ENCODE results near the gene EP400. TPM values are rescaled to one million over a fixed set of nuclear protein-coding genes. Genes with fewer than 3 reads are reported as not detected.

The EP400 gene
- total RNA-seq, 1 donor from 2014 or later: 35.9 TPM

DNA sequence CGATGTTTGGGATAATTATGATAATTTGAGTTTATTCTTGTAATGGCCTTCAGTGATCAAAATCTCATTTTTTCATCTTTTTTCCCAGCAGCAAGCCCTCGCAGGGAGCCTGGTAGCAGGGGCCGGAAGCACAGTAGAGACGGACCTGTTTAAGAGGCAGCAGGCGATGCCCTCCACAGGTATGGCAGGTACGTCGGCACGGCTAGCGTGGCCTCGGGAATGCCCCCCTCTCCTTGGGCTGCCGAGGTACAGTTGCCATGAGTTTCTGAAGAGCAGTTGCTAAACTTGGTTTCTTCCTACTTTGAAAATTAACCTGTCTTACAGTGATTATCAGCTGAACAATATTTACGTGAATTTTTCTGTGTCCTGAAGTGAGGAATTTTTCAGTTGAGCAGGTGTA is 29.9 kb downstream of the EP400 start:
- no peak for TF ChIP-seq CTCF (IDR thresholded peaks at IDR 0.05)
- peaks cover 3% of the 10 kb centered on the region for H3K4me1 Mint-ChIP-seq (ENCODE audit: low read depth)
- no peak overlapping the region for H3K4me3 Mint-ChIP-seq (ENCODE audit: unreplicated experiment)
- H3K36me3 Mint-ChIP-seq (ENCODE audit: low read depth): peaks cover 18% of the 10 kb centered on the region
- no peaks in the 10 kb centered on the region for H3K9me3 Mint-ChIP-seq (ENCODE audit: low read depth)
- H3K27ac Mint-ChIP-seq (ENCODE audit: unreplicated experiment): no peak overlapping the region
- H3K27me3 Mint-ChIP-seq (ENCODE audit: low read depth): no peaks in the 10 kb centered on the region
- DNase-seq (ENCODE audit: low spot score): no peak

- Mint-ChIP-seq H3K27me3 (ENCODE audit: low read depth) (no peaks in the 10 kb centered on the region), H3K27ac (ENCODE audit: unreplicated experiment) (no peak overlapping the region), H3K9me3 (ENCODE audit: low read depth) (no peaks in the 10 kb centered on the region), H3K4me1 (ENCODE audit: low read depth) (peaks cover 3% of the 10 kb centered on the region), H3K4me3 (ENCODE audit: unreplicated experiment) (no peak overlapping the region), H3K36me3 (ENCODE audit: low read depth) (peaks cover 18% of the 10 kb centered on the region)
- no peak for DNase-seq (ENCODE audit: low spot score)
- peak; percentile 60 for TF ChIP-seq CTCF (IDR thresholded peaks at IDR 0.05)
Observed at GRCh38 chr12:131980263-131980662, 30.5 kb downstream of the EP400 start.

DNA sequence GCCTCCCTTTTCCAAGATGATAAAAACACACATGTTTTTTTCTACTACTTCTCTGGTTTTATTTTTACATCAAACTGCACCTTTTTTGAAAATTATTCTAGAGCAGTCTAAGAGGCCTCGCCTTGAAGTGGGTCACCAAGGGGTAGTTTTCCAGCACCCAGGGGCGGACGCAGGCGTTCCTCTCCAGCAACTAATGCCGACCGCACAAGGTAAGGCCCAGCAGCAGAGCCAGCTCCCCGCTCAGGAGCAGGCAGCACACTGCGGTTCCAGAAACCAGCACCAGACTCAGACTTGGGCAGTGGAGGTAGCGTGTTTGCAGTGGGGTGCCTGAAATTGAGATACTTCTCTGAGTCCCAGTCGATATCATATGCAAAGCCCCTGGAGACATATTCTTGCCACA is 31.6 kb downstream of the EP400 start:
- DNase-seq (ENCODE audit: low spot score): no peak
- H3K4me1 Mint-ChIP-seq (ENCODE audit: low read depth): peaks cover 3% of the 10 kb centered on the region

GRCh38 chr12:131982041-131982440 is 32.3 kb downstream of the EP400 start:
- Mint-ChIP-seq H3K4me3 (ENCODE audit: unreplicated experiment) (no peak overlapping the region), H3K27ac (ENCODE audit: unreplicated experiment) (no peak overlapping the region)

More for the DNA sequence above, 31.6 kb downstream of the EP400 start:
- Mint-ChIP-seq H3K9me3 (ENCODE audit: low read depth) (no peaks in the 10 kb centered on the region), H3K4me3 (ENCODE audit: unreplicated experiment) (no peak overlapping the region), H3K27me3 (ENCODE audit: low read depth) (no peaks in the 10 kb centered on the region), H3K27ac (ENCODE audit: unreplicated experiment) (no peak overlapping the region), H3K36me3 (ENCODE audit: low read depth) (peaks cover 15% of the 10 kb centered on the region)
- no peak for TF ChIP-seq CTCF (IDR thresholded peaks at IDR 0.05)

DNA sequence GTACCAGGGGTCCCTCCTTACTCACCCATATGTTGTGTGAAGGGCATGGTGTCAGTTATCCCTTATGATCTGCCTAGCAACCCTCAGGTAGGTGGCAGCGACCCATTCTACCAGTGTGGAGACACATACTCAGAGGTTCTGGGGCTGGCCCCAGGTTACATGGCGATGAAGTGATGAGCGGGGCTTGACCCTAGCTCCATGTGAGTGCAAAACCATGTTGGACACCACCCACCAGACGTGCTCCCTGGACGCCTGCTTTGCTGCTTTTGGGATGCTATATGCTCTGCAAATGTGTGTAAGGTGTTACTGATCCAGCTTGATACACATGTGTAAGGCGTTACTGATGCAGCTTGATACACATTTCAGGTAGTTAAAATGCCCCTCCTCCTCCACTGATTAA is 33.3 kb downstream of the EP400 start:
- no peak for TF ChIP-seq CTCF (IDR thresholded peaks at IDR 0.05)
- no peak for DNase-seq (ENCODE audit: low spot score)
- peaks cover 28% of the 10 kb centered on the region for H3K36me3 Mint-ChIP-seq (ENCODE audit: low read depth)

More at GRCh38 chr12:131982041-131982440, 32.3 kb downstream of the EP400 start:
- no peak for TF ChIP-seq CTCF (IDR thresholded peaks at IDR 0.05)
- no peak for DNase-seq (ENCODE audit: low spot score)
- H3K9me3 Mint-ChIP-seq (ENCODE audit: low read depth): no peaks in the 10 kb centered on the region
- H3K36me3 Mint-ChIP-seq (ENCODE audit: low read depth): peaks cover 22% of the 10 kb centered on the region
- peaks cover 9% of the 10 kb centered on the region for H3K4me1 Mint-ChIP-seq (ENCODE audit: low read depth)
- no peaks in the 10 kb centered on the region for H3K27me3 Mint-ChIP-seq (ENCODE audit: low read depth)

More for the DNA sequence above, 33.3 kb downstream of the EP400 start:
- Mint-ChIP-seq H3K27me3 (ENCODE audit: low read depth) (no peaks in the 10 kb centered on the region), H3K4me1 (ENCODE audit: low read depth) (peaks cover 15% of the 10 kb centered on the region), H3K9me3 (ENCODE audit: low read depth) (no peaks in the 10 kb centered on the region), H3K4me3 (ENCODE audit: unreplicated experiment) (no peak overlapping the region), H3K27ac (ENCODE audit: unreplicated experiment) (no peak overlapping the region)

Data from chondrocyte (in vitro differentiated cells).